GM19467 (cell line): Measurements from ENCODE around the gene ILF3.

Experiments
- ATAC-seq: cut with Tn5 transposase; IDR thresholded peaks from one replicate; pipeline ENCODE4 v1.9.1; 2021; ENCODE audit warnings: mild to moderate bottlenecking, moderate library complexity; ENCODE audit not compliant: unreplicated experiment

Gene ILF3

DNA sequence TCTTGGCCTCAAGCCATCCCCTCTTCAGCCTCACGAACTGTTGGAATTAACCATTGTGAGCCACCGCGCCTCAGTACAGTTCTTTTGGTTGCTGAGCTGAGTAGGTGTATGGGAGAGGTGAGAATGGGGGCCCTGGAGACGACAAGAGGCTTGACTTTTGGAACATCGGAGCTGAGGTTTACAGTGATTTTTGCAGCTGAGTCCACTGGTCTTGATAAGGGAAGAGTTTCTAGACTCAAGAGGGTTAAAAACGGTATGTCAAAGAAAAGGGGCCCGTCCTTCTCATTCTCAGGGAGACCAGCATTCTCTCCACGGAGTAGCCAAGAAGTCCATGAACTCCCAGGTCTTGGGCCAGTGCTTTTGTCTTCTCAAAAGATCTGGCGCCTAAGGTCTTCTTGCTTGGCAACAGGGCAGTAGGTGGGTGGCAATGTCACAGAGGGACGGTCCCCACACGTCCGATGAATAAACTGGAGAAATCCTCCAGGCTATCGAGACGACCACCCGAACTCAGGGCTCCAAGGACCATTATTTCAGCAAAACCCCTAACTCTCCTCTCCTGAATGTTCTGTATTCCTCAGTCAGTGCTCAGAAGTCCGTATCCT lies 40.7 kb downstream of the ILF3 start:
- ATAC-seq, result no peak

DNA sequence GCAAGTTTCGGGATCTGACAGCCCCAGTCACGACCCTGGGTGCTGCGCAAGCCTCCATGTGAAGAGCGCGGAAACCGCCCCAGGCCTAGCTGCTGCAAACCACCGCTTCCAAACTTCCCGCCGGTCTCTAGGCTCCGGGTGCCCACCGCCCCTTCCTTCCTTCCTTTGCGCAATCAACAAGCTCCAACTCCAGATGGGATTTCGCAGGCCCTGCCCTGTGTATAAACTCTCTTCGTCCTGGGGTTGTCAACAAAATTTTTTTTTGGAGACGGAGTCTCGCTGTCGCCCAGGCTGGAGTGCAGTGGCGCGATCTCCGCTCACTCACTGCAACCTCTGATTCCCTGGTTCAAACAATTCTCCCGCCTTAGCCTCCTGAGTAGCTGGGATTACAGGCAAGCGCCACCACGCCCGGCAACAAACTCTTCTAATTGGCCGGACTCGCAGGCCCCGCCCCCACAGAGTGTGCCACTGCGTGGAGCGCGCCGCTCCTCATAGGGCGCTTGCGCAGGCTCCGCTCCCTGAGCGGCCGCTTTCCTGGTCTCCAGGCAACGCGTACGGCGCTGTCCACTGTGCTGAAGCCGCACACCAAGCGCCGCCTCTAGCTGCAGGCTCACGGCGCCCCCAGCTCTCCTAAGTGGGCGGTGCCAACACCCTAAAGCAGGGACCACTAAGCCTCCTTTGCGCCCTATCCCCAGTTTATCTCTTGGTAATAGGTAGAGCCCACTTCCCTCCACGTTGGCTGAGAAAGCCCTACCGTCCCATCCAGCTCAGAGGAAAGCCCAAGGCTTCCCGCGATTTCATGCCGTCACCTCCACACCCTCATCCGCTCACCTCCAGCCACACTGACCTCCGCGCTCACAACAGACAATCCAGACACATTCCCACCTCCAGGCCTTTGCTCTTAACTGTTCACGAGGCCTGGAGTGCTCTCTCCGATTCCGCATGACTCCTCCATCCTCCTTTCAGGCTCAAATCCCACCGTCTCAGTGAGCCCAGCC lies 41.6 kb downstream of the ILF3 start:
- ATAC-seq, result peak; percentile 77

DNA sequence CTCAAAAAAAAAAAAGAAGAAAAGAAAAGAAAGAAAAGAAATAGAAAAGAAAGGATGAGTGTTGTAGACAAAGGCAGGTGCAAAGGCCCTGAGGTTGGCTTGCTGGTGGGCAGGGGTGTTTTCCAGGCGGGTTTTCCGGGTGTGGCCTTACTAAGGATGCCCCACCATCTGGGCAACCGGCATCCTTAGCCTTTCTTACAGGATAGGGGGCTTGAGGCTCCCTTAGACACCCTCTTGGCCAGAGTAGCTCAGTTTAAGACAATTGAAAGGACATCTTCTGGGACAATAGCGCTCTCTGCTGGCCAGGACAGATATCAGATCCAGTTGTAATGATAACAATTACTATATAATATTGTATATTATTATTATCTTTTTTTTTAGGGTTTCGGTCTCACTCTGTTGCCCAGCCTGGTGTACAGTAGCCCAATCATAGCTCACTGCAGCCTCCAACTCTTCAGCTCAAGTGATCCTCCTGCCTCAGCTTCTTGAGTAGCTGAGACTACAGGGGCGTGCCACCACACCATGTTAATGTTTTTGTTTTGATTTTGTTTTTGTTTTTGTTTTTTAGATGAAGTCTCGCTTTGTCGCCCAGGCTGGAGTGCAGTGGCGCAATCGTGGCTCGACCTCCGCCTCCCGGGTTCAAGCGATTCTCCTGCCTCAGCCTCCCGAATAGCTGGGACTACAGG lies 45.6 kb downstream of the ILF3 start:
- ATAC-seq, result no peak

DNA sequence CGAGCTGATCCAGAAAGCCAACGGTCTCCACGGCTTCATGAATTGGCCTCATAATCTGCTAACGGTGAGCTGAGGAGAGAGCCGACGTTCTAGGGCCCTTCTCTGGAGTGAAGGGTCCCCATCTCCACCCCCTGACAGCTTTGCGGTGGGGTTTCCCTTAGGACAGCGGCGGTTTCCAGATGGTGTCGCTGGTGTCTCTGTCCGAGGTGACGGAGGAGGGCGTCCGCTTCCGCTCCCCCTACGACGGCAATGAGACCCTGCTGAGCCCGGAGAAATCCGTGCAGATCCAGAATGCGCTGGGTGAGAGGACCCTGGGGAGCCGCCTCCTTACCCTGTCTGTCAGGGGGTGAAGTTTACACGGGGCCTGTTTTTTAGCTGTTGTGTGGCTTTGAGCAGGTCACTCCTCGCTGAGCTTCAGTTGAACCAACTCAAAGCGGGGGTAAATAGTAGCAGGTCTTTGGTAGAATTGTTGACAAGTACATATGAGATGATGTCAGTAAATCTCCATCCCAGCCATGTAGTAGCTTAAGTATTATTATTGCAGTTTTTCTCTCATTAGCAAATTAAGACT lies 47.9 kb downstream of the ILF3 start:
- peak; percentile 13 for ATAC-seq

DNA sequence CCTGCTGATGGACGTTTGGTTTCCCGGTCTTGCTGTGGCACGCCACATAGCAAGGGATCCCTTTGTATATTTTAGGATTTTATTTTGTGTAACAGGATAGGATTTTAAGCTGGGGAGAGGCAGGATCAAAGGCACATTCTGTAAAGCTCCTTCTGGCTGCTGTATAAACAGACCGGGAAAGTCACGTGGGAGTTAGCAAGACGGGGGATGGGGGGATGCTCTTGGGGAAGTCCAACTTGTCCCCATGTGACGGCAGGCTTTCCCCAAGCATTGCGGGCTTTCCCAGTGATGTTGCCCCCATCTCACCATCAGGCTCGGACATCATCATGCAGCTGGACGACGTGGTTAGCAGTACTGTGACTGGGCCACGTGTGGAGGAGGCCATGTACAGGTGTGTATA lies 52.8 kb downstream of the ILF3 start:
- ATAC-seq, result no peak

DNA sequence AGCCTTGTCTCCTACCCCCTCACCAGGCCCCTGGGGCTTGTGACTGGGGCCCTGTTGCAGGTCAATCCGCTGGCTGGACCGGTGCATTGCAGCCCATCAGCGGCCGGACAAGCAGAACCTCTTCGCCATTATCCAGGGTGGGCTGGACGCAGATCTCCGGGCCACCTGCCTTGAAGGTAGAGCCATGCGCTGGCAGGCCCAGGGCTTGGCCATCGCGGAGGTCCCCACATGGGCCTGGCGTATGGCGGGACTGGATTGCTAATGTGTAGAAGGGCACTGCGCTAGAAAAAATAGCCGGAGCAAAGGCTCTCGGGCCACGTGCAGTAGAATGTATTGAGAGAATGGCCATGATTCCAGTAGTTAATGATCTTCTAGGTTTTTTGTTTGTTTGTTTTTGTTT lies 53.3 kb downstream of the ILF3 start:
- no peak for ATAC-seq

DNA sequence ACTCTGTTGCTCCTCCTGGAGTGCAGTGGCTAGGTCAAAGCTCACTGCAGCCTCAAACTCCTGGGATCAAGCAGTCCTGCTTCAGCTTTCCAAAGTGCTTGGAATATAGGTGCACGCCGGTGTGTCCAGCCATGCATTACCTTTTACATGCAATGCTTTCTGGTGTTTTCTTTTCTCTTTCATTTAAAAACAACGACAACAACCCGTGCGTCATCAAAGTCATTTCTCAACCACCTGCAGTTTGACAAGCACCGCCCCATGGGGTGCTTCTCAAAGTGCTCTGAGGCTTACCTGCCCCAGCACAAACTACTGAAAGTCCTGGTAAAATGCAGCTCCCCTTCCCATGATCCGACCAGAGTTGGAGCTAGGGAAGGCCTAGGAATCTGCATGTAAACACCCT lies 54.1 kb downstream of the ILF3 start:
- no peak for ATAC-seq

DNA sequence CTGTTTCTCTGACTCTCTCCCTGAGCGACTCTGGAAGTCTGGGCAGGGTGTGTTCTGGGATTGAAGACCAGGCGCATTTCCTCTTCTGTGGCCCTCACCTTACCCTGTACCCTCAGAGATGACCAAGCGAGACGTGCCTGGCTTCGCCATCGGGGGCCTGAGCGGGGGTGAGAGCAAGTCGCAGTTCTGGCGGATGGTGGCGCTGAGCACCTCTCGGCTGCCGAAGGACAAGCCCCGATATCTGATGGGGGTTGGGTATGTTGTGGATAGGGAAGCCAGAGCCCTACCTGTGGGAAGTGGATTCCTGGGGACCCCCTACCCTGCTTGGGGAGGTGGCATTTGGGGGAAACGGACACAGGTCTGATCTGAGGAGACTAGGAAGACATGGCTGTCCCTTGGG lies 57.9 kb downstream of the ILF3 start:
- ATAC-seq, result no peak

DNA sequence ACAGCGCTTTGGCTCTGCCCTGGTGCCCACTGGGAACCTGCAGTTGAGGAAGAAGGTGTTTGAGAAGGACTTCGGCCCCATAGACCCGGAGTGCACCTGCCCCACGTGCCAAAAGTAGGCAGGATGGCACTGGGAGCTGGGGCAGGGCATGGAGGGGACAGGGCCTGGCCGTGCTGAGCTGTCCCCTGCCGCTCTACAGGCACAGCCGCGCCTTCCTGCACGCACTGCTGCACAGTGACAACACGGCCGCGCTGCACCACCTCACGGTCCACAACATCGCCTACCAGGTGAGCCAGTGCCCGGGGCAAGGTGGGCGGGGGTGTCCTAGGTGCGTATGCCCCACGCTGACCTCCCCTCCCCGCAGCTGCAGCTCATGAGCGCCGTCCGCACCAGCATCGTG lies 58.6 kb downstream of the ILF3 start:
- ATAC-seq, result no peak

DNA sequence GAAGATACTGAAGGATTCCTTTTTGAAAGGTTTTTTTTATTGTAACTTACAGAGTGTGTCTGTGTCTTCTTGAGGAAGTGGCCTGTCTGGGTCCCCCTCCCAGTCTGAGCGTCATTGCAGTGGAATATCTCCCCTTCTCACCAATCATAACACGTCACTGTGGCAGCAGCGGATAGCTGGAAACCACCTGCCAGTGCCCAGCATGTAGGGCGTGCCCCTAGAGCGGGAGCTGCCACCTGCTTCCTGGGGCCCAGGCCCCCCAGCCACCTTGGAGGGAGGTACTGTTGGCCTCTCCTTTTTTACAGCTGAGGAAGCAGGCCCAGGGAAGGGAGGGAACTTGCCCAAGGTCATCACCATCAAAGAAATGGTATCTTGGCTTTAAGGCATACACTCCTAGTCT lies 59.2 kb downstream of the ILF3 start:
- no peak for ATAC-seq

DNA sequence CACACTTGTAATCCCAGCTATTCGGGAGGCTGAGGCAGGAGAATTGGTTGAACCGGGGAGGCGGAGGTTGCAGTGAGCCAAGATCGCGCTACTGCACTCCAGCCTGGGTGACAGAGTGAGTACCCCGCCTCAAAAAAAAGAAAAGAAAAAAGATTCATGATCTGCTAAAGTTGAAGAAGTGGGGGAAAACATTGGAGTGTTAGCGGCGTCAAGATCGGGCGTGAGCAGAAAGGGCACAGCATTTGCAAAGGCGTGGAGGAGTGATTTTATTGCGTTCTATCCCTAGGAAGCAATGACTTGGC lies 62.9 kb downstream of the ILF3 start:
- no peak for ATAC-seq

DNA sequence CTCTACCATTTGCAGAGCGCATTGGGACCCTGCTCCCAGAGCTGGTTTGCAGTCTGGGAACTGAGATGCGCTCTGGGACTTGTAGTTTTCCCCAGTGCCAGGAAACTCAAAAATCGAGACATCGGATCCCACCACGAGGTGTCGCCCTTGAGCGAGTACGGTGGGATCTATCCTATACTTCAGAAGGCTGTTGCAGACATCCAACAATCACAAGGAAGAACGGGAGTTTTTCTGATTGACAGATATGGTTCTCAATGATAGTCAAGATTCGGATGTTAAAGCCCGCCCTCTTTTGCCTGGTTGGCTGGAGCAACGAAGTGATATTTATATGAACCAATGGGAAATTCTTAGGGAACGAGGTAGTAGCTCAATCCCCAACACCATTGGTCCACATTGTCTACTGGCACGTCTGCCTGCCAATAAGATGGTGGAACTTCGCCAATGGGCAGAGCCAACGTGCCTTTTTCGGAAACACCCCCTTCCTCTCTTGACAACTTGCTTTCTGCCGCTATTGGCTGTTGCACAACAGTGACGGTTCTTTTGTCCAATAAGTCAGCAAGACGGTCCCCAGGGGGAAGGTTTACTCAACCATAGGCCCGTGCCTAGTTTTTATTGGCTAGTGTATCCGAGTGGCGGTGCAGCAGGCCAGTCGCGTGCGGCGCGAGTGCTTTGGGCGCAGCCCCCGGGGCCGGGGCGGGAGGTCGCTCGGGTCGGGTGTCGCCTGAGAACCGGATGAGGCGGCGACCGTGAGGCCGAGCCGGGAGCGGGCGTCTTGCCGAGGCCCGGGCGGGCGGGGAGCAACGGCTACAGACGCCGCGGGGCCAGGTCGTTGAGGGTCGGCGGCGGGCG lies 63.4 kb downstream of the ILF3 start, which contains the start of gene DNM2:
TSS of gene DNM2 (plus strand) at position 724 of the 849 bp plus-strand sequence. CDS start 164 bp downstream, outside the sequence.
- peak; percentile 82 for ATAC-seq

DNA sequence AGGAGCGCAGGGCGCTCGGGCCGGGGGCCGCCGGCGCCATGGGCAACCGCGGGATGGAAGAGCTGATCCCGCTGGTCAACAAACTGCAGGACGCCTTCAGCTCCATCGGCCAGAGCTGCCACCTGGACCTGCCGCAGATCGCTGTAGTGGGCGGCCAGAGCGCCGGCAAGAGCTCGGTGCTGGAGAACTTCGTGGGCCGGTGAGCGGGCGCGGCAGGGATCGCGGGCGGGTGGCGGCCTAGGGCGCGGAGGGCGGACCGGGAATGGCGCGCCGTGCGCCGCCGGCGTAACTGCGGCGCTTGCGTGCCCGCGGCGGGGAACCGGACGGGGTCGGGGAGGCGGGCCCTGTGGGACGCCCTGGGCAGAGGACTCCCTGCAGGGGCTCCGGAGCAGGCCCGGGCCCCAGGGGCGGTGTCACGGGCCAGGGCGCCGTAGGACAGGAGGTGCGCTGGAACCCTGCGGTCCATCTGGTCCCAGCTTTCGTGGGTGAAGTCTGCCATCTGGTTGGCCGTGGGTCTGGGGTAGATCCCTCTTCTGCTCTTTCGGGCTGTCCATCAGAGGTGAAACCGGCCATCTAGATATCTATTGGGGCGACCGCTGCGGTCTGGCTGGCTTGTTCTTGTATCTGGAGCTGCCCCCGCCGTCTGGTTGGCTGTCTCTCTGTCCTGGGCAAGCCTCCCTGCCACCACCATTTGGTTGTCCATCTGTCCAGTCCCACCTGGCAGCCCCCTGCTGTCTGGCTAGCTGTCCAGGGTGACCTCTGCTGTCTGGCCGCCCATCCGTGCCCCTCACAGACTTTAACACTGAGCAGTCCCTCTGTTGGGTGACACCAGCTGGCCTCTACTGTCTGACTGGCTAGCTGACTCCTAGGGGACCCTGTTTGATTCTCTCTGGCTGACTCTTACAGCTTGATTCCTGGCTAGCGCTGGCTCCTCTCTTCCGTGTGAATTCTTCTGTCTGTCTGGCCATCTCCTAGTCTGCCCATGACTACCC lies 64.4 kb downstream of the ILF3 start:
- ATAC-seq, result peak; percentile 9

DNA sequence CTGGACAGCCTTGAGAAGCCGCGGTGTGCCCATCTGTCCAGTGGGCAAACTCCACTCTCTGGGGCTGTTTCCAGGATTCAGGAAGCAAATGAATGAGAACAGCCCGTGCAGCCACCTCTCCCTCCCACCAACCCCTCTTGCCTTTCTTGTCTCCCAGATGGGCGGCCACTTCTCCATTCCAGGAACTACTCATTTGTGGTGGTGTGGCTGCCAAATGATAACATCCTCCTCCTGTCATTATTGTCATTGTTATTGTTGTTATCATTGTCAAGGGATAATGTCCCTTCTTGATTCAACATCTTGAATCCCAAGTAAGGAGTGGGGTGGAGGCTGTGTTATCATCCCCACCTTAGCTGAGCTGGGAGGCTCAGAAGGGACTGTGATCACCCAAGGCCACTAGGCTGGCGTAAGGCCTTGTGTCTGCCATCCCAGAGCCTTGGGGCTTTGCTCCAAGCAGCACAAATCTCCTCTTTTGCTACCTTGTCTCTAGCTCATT lies 65.4 kb downstream of the ILF3 start:
- no peak for ATAC-seq

DNA sequence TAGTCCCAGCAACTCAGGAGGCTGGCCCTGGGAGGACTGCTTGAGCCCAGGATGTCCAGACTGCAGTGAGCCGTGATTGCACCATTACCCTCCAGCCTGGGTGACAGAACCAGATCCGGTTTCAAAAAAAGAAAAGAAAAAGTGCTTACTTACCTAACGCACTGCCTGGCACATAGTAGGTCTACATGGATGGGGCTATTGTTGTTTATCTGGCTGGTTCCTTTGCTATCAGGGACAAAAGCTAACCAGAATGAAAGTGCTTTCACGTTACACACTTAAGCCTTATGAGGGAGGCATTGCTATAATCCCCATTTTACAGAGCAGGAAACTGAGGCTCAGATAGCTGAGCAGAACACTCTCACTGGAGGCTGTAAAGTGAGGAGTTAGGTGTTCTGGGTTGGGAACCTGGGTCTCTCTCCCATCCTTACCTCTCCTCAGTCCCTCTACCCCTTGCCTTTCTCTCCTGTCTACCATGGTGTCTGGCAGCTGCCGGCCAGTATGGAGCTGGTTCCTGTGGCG lies 66.5 kb downstream of the ILF3 start:
- ATAC-seq, result no peak

DNA sequence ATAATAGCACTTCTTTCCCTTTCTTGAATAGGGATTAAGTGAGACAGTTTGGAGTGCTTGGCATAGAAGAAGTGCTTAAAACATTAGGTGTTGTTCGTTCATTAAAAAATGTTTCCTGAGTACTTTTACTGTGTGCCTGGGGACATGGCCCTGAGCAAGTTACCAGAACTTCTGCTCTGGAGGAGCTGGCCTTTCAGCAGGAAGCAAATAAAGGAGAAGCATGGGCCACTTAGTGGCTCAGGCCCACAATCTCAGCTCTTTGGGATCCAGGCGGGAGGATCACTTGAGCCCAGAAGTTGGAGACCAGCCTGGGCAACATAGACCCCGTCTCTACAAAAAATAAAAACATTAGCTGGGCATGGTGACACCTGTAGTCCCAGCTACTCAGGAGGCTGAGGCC lies 69.4 kb downstream of the ILF3 start:
- ATAC-seq, result no peak

DNA sequence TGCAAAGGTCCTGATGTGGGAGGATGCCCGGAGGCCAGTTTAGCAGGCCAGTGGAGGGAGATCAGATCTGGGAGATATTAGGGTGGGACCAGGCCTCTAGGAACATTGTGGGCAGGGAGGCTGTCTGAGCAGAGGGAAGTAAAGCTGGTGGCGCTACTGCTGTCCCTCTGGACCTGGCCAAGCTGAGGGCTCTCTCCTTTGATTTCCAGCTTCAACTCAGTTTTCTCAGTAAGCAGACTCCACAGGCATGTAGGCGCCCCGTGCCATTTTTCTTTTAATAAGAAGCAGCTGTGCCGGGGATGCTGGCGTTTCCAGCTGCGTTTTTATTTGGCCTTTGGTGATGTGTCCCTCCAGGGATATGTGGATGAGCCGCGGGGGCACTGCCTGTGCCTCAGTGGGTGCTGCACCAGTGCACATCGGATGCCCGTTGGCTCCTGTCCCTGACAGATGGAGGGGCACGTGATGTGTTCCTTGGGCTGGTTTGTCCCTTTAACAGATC lies 70.5 kb downstream of the ILF3 start:
- ATAC-seq, result no peak

DNA sequence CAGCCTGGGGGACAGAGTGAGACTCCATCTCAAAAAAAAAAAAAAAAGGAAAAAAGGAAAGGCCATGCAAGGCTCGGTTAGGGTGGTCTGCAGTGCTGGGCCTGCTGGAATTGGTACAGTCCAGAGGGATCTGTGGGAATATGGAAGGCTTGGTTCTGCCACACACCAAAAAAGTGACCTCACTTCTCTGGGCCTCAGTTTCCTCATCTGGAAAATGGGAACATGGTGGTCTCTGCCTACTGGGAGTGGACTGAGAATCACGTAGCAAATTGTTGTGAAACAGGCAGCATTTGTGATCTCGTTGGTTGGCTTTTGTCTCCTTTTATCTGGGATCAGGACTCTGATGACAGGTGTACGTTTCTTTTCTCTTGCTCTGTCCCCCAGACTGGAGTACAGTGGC lies 71.3 kb downstream of the ILF3 start:
- no peak for ATAC-seq

DNA sequence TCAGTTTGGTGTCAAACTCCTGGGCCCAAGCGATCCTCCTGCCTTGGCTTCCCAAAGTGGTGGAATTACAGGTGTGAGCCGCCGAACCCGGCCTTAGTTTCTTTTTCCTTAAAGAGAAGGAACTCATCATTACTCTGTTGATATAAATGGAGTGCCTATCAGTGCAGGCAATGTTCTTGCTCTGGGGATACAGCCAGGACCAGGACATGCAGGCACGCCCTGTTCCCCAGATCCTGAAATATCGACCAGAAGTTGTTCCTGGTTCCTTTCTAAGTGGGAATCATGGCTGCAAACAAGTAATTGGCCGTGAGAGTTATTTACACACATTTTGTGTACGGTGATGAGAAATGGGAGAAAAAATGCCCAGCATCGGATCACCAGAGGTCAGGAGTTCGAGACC lies 72.1 kb downstream of the ILF3 start:
- no peak for ATAC-seq
